DMS114 treated with DMSO at 0.1 percent for 48 hours (cell line): Measurements from ENCODE around the gene TSPYL1.
"Not testable (repeated sequence)": the region's sequence is repeated elsewhere in the genome, so short reads cannot be mapped to it uniquely, and the experiment has no call there.

ENCODE experiments used
- DNase-seq: peaks from one replicate; lab custom pipeline; 2025; ENCODE audit not compliant: unreplicated experiment; lab: John Stamatoyannopoulos, UW

Gene TSPYL1

GRCh38 chr6:116298973-116299372, 19.2 kb upstream of the TSPYL1 start:
- no peak for DNase-seq

DNA sequence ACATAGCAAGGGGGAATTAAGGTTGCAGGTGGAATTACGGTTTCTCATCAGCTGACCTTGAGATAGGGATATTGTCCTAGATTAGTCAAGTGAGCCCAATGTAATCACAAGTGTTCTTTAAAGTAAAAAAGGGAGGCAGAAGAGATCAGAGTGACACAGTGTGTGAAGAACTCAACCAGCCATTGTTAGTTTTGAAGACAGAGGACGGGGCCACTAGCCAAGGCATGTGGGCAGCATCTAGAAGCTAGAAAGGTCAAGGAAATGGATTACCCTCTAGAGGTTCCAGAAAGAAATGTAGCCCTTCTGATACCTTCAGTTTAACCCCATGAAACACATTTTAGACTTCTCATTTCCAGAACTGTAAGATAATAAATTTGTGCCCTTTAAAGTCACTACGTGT, 18.5 kb upstream of the TSPYL1 start:
- DNase-seq = no peak

GRCh38 chr6:116292553-116292952, 12.8 kb upstream of the TSPYL1 start:
- no peak for DNase-seq

DNA sequence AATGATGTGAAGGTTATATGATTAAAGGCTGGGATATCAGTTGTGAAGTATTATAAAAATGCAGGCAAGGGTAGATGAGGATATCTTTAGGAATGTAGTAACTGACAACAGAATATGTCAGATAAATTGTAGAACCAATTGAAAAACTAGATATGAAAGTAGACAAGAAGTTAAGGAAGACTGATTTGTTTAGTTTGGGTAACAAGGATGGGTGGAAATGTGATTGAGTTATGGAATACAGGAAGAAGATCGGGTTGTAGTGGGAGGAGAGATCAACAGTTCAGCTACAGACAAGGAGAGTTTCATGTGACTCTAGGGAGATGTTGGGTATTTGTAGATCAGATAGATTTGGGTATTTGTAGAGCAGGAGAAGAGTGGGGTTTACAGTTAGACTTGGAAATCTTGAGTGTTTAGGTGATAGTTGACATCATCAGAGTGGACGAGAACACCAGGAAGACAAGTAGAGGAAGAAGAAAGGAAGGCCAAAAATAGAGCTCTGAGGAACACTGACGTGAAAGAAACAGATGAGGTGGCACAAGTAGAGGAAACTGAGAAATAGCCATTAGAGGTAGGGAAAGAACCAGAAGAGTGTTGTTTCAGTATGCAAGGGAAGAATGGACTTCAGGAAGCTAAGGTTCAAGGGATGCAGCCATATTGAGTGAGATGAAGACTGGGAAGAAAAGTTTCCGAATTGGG, 12.1 kb upstream of the TSPYL1 start:
- no peak for DNase-seq

DNA sequence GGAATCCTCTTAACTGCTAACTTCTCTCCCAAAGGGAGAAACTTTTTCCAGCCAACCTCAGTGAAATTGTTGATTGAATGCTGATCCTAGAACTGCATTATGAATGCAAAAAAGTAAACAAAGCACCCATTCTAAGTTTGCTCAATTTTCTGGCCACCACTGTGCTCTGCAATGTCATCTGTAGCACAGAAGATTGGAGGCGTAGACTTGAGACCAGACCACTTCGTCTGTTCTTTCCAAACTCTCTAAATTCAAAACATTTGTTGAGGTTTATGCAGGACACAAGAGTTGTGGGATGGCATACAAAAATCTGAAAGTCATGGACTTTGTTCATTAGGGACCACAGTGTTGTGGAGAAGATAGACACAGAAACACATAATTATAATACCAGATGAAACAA, 11.1 kb upstream of the TSPYL1 start:
- DNase-seq = no peak

- DNase-seq = no peak
These were observed 10.1 kb upstream of the TSPYL1 start for GRCh38 chr6:116289876-116290275.

DNA sequence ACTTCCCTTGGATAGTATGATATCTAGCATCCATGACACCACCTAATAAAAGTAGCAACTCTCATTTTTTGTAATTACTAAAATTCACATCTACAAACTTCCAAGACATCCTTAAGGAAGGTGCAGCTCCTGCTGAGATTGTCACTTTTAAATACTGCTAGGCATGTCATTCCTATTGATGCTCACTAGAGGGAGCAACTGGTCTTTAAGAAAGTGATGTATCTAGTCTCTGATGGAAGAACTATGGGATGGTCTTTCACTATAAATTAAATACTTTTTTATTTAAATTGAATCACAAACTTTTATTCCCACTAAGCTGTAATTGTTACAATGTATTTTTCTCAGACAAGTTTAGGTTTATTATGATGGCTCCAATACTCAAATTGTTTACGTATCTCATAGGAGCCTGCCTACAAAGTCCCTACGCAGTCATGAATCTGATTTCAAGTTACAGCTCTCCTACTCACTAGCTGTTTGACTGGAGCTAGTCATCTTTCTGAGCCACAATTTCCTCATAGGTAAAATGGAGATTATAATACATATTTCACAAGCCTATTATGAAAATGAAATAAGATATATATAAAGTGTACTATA, 8.1 kb upstream of the TSPYL1 start:
- DNase-seq = peak; percentile 83

- no peak for DNase-seq
These were observed 7.1 kb upstream of the TSPYL1 start for GRCh38 chr6:116286773-116287358.

DNA sequence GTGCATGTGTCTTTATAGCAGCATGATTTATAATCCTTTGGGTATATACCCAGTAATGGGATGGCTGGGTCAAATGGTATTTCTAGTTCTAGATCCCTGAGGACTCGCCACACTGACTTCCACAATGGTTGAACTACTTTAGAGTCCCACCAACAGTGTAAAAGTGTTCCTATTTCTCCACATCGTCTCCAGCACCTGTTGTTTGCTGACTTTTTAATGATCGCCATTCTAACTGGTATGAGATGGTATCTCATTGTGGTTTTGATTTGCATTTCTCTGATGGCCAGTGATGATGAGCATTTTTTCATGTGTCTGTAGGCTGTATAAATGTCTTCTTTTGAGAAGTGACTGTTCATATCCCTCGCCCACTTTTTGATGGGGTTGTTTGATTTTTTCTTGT, 5.3 kb upstream of the TSPYL1 start:
- DNase-seq = not testable (repeated sequence)

GRCh38 chr6:116283191-116283590, 3.5 kb upstream of the TSPYL1 start:
- DNase-seq = no peak

GRCh38 chr6:116282698-116283097, 3.0 kb upstream of the TSPYL1 start:
- DNase-seq = no peak

GRCh38 chr6:116280933-116281316, 1.2 kb upstream of the TSPYL1 start:
- no peak for DNase-seq

GRCh38 chr6:116280161-116280932, 617 bp upstream of the TSPYL1 start:
- DNase-seq = peak; percentile 37

DNA sequence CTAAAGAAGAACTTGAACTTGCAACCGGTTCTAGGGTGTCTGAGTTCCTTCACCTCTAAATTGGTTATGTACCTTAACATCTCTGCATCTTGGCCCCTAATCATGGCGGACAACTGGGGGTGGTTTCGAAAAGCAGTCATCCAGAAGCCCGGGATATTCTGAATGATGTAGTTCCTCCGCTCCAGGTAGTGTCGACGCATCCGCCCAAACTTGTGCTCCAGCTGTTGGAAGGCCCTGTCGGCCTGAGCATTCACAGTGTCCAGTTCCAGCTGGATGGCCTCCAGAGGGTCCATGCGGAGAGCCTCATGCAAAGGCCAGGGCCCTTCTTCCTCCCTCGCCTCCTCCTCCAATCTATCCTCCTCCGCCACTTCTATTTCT, 887 bp downstream of the TSPYL1 start:
- no peak for DNase-seq

DNA sequence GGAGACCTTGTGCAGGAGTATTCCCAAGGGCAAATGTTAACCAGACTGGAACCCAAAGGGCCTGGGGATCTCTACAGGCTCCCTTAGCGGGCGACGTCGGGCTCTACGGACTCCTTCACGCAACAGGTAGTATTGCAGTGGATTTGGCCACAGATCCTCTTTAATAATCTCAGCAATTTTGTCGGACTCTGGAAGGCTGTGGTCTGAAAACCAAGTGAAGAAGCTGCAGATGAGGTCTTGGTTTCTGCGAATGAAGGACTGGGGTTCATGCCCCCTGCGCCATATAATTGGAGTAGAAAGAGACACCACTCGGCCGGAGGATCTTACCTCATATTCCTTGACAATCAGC, 1.3 kb downstream of the TSPYL1 start:
- no peak for DNase-seq

GRCh38 chr6:116277124-116277523, 2.6 kb downstream of the TSPYL1 start:
- peak; percentile 63 for DNase-seq

DNA sequence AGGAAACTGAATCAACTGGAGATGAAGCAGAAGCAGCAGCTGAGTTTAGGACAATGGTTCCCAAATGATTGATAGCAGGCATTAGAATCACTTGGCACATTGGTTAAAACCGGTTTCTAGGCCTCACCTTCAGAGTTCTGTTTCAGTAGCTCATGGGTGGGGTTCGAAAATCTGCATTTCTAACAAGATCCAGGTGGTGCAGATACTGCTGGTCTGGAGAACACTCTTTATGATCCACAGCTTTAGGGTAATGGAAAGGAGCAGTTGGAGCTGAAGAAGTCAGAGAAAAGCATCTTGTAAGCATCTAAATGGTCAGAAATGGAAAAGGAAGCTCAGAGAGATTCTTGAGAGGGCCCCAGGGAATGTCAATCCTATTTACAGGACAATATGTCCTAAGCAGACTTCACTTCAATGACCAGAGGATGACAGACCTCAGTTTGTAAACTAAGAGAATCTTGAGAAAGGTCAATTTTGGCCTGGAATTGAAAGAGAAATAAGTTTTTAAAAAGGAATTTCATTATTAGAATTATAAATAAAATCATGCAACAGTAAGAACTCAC, 8.5 kb downstream of the TSPYL1 start:
- DNase-seq = no peak

DNA sequence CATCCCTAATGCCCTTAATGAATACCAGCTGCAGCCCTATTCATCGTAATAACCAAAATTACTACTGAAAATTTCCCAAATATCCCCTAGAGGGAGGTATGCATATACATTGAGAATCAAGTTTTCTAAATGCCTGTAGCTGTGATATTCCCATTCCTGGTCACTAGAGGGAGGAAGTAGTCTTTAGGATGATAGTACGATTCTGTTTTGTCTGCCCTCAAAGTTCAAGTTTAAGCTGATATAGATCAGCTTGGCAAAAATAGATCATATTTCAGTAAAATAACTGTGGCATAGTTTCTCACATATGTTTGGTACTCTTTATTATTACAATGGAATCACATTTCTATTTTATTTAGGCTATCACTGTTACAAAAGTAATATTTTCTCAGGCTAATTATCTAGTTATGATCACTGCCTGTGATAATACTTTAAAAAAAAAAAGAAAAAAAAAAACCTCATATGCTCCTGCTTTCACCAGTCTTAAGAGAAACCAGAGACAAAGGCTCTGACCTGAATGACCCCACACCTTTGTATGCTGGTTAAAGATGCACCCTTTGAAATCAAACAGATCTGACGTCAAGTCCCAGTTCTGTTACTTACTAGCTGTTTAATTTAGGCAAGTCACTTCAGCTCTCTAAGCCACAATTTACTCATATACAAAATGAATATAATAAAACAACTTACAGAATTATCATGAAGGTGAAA, 11.0 kb downstream of the TSPYL1 start:
- peak; percentile 89 for DNase-seq

DNA sequence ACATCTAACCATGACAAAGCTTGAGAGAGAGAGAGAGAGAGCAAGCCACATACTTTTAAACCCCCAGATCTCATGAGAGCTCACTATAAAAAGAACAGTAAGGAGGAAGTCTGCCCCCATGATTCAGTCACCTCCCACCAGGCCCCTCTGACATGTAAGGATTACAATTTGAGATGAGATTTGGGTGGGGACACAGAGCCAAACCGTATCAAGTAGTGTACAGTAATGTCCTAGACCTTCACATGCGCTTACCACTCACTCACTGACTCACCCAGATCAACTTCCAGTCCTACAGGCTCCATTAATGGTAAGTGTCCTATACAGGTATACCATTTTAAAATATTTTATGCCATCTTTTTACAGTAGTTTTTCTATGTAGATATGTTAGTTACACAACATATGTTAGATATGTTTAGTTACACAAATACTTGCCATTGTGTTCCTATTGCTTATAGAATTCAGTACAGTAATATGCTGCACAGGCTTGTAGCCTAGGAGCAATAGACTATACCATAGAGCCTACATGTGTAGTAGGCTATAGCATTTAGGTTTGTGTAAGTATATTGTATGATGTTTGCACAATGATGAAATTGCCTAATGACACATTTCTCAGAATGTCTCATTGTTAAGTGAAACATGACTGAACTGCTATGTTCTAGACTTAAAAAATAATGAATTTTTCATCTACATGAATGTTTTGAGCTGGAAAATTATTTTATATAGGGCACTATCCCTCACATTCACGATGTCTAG, 11.7 kb downstream of the TSPYL1 start:
- no peak for DNase-seq

DNA sequence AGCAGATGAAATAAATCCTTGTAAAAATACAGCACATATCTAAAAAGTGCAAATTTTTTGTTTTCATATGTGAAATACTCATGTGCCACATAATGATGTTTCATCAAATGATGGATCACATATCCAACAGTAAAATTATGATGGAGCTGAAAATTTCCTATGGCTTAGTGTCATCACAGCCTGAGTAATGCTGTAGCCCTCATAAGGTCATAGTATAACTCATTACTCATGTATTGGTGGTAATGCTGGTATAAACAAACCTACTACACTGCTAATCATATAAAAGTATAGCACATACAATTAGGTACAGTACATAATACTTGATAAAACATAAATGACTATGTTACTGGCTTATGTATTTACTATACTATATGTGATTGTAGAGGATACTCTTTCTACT, 12.9 kb downstream of the TSPYL1 start:
- DNase-seq = no peak
